ENCODE results near the gene FBXO9.
"Not testable (repeated sequence)": the region's sequence is repeated elsewhere in the genome, so short reads cannot be mapped to it uniquely, and the experiment has no call there.

Gene FBXO9

GRCh38 chr6:53045891-53046673 is 19.1 kb upstream of the FBXO9 start:
- 75 to 89% methylated on average over 1 of the region's 1 CpG for WGBS, 2 experiments
- Histone ChIP-seq H3K27me3 (ENCODE audit: control insufficient read depth, insufficient read depth, low read length, poor library complexity, severe bottlenecking) (no peaks in the 10 kb centered on the region), H3K4me1 (ENCODE audit: control insufficient read depth, insufficient read depth, low read length) (peaks cover 17% of the 10 kb centered on the region)

DNA sequence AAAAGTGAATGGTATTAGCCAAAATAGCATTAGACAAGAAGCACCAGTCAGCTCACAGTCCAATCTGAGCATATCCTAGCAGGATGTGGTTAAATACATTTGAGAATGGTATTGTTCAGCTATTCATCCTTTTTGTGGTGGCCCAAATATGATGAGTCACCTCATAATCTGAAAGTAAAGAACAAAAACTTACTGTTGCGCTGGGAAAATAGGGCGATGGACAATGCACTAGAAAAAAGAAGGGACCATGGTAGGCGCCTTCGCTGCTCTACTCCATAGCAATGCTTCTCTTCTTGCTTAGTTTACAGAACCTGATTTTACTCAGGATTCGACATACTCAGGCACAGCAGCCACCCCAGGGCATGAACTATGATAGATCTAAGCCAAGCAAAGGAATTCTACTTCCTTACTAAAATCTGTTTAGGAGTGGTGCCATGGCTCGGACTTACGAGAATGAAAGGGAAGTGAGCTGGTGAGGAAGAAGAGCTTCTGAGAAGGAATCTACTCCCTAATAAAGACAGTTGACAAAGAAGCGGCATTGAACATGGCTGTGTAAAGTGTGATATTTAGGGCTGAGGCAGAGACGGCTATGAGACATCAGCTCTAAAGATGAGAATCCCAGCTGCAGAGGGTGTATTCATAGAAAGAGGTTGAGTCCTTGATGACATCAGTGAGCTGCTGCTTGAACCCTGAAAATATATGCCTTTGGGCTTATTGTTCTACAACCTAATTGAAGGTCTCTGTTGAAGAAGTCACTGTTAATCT is 16.6 kb upstream of the FBXO9 start:
- Histone ChIP-seq H3K4me3 (ENCODE audit: insufficient read depth, low read depth, low read length) (no peak overlapping the region), H3K27me3 (ENCODE audit: control insufficient read depth, insufficient read depth, low read length, poor library complexity, severe bottlenecking) (no peaks in the 10 kb centered on the region), H3K9me3 (ENCODE audit: control insufficient read depth, low read length) (no peaks in the 10 kb centered on the region), H3K4me1 (ENCODE audit: control insufficient read depth, insufficient read depth, low read length) (peaks cover 12% of the 10 kb centered on the region), H3K27ac (ENCODE audit: insufficient read depth, low read depth, low read length, poor library complexity, severe bottlenecking) (no peak overlapping the region), H3K36me3 (ENCODE audit: control insufficient read depth, insufficient read depth, low read length) (no peaks in the 10 kb centered on the region)
- 96 to 97% methylated on average over 9 of the region's 9 CpGs for WGBS, 2 experiments

More at GRCh38 chr6:53045891-53046673, 19.1 kb upstream of the FBXO9 start:
- Histone ChIP-seq H3K36me3 (ENCODE audit: control insufficient read depth, insufficient read depth, low read length) (no peaks in the 10 kb centered on the region), H3K9me3 (ENCODE audit: control insufficient read depth, low read length) (no peaks in the 10 kb centered on the region), H3K27ac (ENCODE audit: insufficient read depth, low read depth, low read length, poor library complexity, severe bottlenecking) (no peak overlapping the region), H3K4me3 (ENCODE audit: insufficient read depth, low read depth, low read length) (no peak overlapping the region)

DNA sequence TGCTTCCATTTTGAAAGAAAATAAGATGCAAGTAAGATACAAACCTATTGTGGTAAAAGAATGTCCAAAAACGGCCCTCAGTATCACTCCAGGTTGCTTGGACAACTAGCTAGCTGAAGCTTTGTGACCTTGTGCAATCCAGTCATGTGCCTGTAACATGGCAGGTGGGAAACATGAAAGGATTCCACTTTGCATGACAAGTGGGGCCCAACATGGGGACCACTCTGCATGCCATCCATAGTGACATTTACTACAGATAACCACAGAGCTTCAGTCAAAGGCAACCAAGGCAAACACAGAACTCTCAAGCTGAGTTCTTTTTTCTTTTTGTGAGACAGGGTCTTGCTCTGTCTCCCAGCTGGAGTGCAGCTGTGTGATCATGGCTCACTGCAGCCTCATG is 15.8 kb upstream of the FBXO9 start:
- H3K4me1 ChIP-seq (ENCODE audit: control insufficient read depth, insufficient read depth, low read length): peaks cover 4% of the 10 kb centered on the region
- no peak overlapping the region for H3K27ac ChIP-seq (ENCODE audit: insufficient read depth, low read depth, low read length, poor library complexity, severe bottlenecking)
- WGBS, 2 experiments: 78 to 82% methylated on average over 1 of the region's 1 CpG
- no peaks in the 10 kb centered on the region for H3K36me3 ChIP-seq (ENCODE audit: control insufficient read depth, insufficient read depth, low read length)
- H3K4me3 ChIP-seq (ENCODE audit: insufficient read depth, low read depth, low read length): no peak overlapping the region
- H3K27me3 ChIP-seq (ENCODE audit: control insufficient read depth, insufficient read depth, low read length, poor library complexity, severe bottlenecking): no peaks in the 10 kb centered on the region
- no peaks in the 10 kb centered on the region for H3K9me3 ChIP-seq (ENCODE audit: control insufficient read depth, low read length)

DNA sequence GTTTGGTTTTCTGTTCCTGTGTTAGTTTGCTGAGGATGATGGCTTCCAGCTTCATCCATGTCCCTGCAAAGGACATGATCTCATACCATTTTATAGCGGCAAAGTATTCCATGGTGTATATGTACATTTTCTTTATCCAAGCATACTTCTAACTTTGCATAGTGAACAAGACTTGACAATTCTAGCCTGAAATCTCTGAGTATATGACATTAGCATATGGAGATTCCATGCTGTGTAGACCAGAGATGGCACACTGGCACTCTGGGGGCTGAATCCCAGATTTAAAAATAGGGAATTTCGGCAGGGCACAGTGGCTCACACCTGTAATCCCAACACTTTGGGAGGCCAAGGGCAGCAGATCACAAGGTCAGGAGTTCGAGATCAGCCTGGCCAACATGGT is 13.1 kb upstream of the FBXO9 start:
- not testable (repeated sequence) for H3K9me3 ChIP-seq (ENCODE audit: control insufficient read depth, low read length); H3K36me3 ChIP-seq (ENCODE audit: control insufficient read depth, insufficient read depth, low read length); H3K27me3 ChIP-seq (ENCODE audit: control insufficient read depth, insufficient read depth, low read length, poor library complexity, severe bottlenecking); H3K4me1 ChIP-seq (ENCODE audit: control insufficient read depth, insufficient read depth, low read length); H3K4me3 ChIP-seq (ENCODE audit: insufficient read depth, low read depth, low read length); H3K27ac ChIP-seq (ENCODE audit: insufficient read depth, low read depth, low read length, poor library complexity, severe bottlenecking)
- WGBS, 2 experiments: 95 to 98% methylated on average over 3 of the region's 3 CpGs

- no peaks in the 10 kb centered on the region for H3K9me3 ChIP-seq (ENCODE audit: control insufficient read depth, low read length)
- H3K4me1 ChIP-seq (ENCODE audit: control insufficient read depth, insufficient read depth, low read length): peaks cover 4% of the 10 kb centered on the region
- no peaks in the 10 kb centered on the region for H3K27me3 ChIP-seq (ENCODE audit: control insufficient read depth, insufficient read depth, low read length, poor library complexity, severe bottlenecking)
- 90 to 95% methylated on average over 4 of the region's 4 CpGs for WGBS, 2 experiments
- no peak overlapping the region for H3K4me3 ChIP-seq (ENCODE audit: insufficient read depth, low read depth, low read length)
- H3K27ac ChIP-seq (ENCODE audit: insufficient read depth, low read depth, low read length, poor library complexity, severe bottlenecking): no peak overlapping the region
- no peaks in the 10 kb centered on the region for H3K36me3 ChIP-seq (ENCODE audit: control insufficient read depth, insufficient read depth, low read length)
Measured at GRCh38 chr6:53054532-53054931, 10.7 kb upstream of the FBXO9 start.

- 96 to 97% methylated on average over 4 to 5 of the region's 5 CpGs for WGBS, 2 experiments
- no peak overlapping the region for H3K4me3 ChIP-seq (ENCODE audit: insufficient read depth, low read depth, low read length)
- H3K27ac ChIP-seq (ENCODE audit: insufficient read depth, low read depth, low read length, poor library complexity, severe bottlenecking): no peak overlapping the region
- H3K36me3 ChIP-seq (ENCODE audit: control insufficient read depth, insufficient read depth, low read length): no peaks in the 10 kb centered on the region
- H3K4me1 ChIP-seq (ENCODE audit: control insufficient read depth, insufficient read depth, low read length): peaks cover 4% of the 10 kb centered on the region
- H3K9me3 ChIP-seq (ENCODE audit: control insufficient read depth, low read length): no peaks in the 10 kb centered on the region
- H3K27me3 ChIP-seq (ENCODE audit: control insufficient read depth, insufficient read depth, low read length, poor library complexity, severe bottlenecking): no peaks in the 10 kb centered on the region
Measured at GRCh38 chr6:53055873-53056272, 9.3 kb upstream of the FBXO9 start.

DNA sequence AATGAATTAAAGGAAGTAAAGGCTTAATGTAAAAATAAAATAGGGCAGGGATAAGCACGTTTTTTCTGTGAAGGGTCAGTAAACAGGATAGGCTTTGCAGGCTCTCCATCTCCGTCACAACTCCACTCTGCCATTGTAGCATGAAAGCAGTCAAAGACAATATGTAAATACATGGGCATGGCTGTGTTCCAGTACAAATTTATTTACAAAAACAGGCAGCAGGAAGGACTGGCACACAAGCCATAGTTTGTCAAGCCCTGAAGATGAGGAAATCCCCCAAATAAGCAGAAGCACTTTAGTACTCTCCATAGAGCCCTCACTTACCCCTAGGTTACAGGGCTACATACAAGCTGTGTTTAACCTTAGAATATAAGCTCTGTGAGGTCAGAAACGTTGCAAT is 8.9 kb upstream of the FBXO9 start:
- Histone ChIP-seq H3K36me3 (ENCODE audit: control insufficient read depth, insufficient read depth, low read length) (no peaks in the 10 kb centered on the region), H3K27me3 (ENCODE audit: control insufficient read depth, insufficient read depth, low read length, poor library complexity, severe bottlenecking) (no peaks in the 10 kb centered on the region), H3K4me3 (ENCODE audit: insufficient read depth, low read depth, low read length) (no peak overlapping the region), H3K27ac (ENCODE audit: insufficient read depth, low read depth, low read length, poor library complexity, severe bottlenecking) (no peak overlapping the region), H3K9me3 (ENCODE audit: control insufficient read depth, low read length) (no peaks in the 10 kb centered on the region), H3K4me1 (ENCODE audit: control insufficient read depth, insufficient read depth, low read length) (peaks cover 4% of the 10 kb centered on the region)
- 87 to 92% methylated on average over 3 of the region's 3 CpGs for WGBS, 2 experiments

DNA sequence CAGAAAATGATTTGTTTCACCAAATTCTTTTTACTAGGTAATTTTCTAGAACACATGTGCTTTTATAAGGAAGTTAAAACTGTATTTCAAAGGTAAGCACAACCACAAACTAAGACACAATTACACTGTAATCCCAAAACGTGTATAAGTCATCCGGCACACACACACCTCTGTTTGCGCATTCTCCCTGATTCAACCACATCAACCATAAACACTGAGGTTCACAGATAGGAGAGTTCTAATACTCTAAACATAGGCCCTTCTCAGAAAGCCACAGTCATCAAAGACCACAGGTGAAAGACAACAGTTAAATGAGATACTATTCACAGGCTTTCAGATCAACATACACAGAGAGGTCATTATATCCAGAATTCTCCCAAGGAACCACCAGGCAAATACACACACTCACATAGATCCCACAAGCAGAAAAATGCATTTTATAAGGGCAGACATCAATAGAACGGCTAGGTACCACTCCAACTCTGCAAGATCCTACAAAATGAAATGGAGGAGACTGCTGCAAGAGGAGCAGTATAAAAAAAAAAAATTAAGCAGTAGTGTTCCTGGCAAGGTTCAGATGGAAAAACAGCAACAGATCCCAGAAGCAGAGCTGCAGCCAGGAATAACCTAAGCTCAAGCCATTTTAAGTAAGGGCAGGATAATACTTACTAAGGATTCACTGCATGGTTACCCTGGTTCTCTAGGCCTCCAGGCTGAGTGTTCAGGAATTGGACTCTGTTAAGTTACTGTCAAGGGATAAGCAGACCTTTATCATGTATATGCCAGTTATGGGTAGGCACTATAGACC is 6.6 kb upstream of the FBXO9 start:
- Histone ChIP-seq H3K27me3 (ENCODE audit: control insufficient read depth, insufficient read depth, low read length, poor library complexity, severe bottlenecking) (peaks cover 9% of the 10 kb centered on the region), H3K4me3 (ENCODE audit: insufficient read depth, low read depth, low read length) (no peak overlapping the region), H3K4me1 (ENCODE audit: control insufficient read depth, insufficient read depth, low read length) (peaks cover 4% of the 10 kb centered on the region), H3K9me3 (ENCODE audit: control insufficient read depth, low read length) (no peaks in the 10 kb centered on the region), H3K36me3 (ENCODE audit: control insufficient read depth, insufficient read depth, low read length) (no peaks in the 10 kb centered on the region), H3K27ac (ENCODE audit: insufficient read depth, low read depth, low read length, poor library complexity, severe bottlenecking) (no peak overlapping the region)
- 95 to 97% methylated on average over 4 of the region's 4 CpGs for WGBS, 2 experiments

GRCh38 chr6:53059648-53060589 is 5.3 kb upstream of the FBXO9 start:
- peak overlapping the region; percentile 76 for H3K4me3 ChIP-seq (ENCODE audit: insufficient read depth, low read depth, low read length)
- peaks cover 9% of the 10 kb centered on the region for H3K27me3 ChIP-seq (ENCODE audit: control insufficient read depth, insufficient read depth, low read length, poor library complexity, severe bottlenecking)
- H3K4me1 ChIP-seq (ENCODE audit: control insufficient read depth, insufficient read depth, low read length): peaks cover 4% of the 10 kb centered on the region
- 50 to 53% methylated on average over 3 of the region's 3 CpGs for WGBS, 2 experiments
- H3K27ac ChIP-seq (ENCODE audit: insufficient read depth, low read depth, low read length, poor library complexity, severe bottlenecking): no peak overlapping the region
- H3K9me3 ChIP-seq (ENCODE audit: control insufficient read depth, low read length): no peaks in the 10 kb centered on the region
- no peaks in the 10 kb centered on the region for H3K36me3 ChIP-seq (ENCODE audit: control insufficient read depth, insufficient read depth, low read length)

Measured in ectodermal cell (in vitro differentiated cells).